ENCODE measurements around the gene CDIPT. TPM values are rescaled to one million over a fixed set of nuclear protein-coding genes. Genes with fewer than 3 reads are reported as not detected.

CDIPT gene
- total RNA-seq, 1 experiment from 2014 or later = 58.3 TPM

GRCh38 chr16:29857133-29857760, 5.8 kb downstream of the CDIPT start:
- no peaks in the 10 kb centered on the region for H3K9me3 ChIP-seq (ENCODE audit: control insufficient read depth in 1 of 2, insufficient read depth in 1 of 2, low read depth in 1 of 2, low read length in 2 of 2)
- H3K27me3 ChIP-seq (ENCODE audit: insufficient read depth, low read length) = no peaks in the 10 kb centered on the region
- H3K9me2 ChIP-seq (ENCODE audit: insufficient read depth) = no peaks in the 10 kb centered on the region
- CTCF ChIA-PET = interaction anchor here (1.2 to 2.3 kb wide), 2 partner anchors 8 to 9 kb away, joined by 5 to 12 read pairs; no protein-coding TSS in a partner anchor
- TF ChIP-seq, protein P1, sequence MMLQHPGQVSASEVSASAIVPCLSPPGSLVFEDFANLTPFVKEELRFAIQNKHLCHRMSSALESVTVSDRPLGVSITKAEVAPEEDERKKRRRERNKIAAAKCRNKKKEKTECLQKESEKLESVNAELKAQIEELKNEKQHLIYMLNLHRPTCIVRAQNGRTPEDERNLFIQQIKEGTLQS (IDR thresholded peaks at IDR 0.05) = no peak
- TF ChIP-seq POLR2A (IDR thresholded peaks at IDR 0.05; ENCODE audit: borderline replicate concordance, extremely low read depth, insufficient read depth, insufficient read length) = no peak
- H3K36me3 ChIP-seq (ENCODE audit: control insufficient read depth in 1 of 2, insufficient read depth in 2 of 2, low read length in 2 of 2) = peaks cover 10 to 17% of the 10 kb centered on the region in 2 experiments
- no TSS peak for BruUV-seq (replicated peaks)
- ATAC-seq (no peak), DNase-seq (ENCODE audit: low read depth, low spot score) (no peak)
- H3K27ac ChIP-seq (ENCODE audit: low read depth, low read length) = no peak overlapping the region
- intact Hi-C loops (cut with micrococcal nuclease) = no loop called here
- H4K20me1 ChIP-seq (ENCODE audit: insufficient read depth) = no peaks in the 10 kb centered on the region
- H3K4me3 ChIP-seq (replicated peaks in 1 of 2; ENCODE audit: low read depth in 1 of 2, low read length in 2 of 2) = no peak overlapping the region
- H3K9ac ChIP-seq (ENCODE audit: low read length) = no peak overlapping the region
- POLR2A ChIA-PET = no interaction called here
- H3K4me1 ChIP-seq (ENCODE audit: control insufficient read depth in 1 of 2, insufficient read depth in 2 of 2, low read length in 2 of 2) = peaks cover 0 to 5% of the 10 kb centered on the region in 2 experiments; a peak in 2 of 4 replicates
- peaks cover 14% of the 10 kb centered on the region for H3K79me2 ChIP-seq (ENCODE audit: insufficient read depth, low read length)
- no peak overlapping the region for H3K4me2 ChIP-seq (ENCODE audit: low read length)
- RAD21 ChIA-PET (ENCODE audit: low non-redundant PET in 1 of 2, low total read pairs in 2 of 2, uncharacterized antibody in 2 of 2, unreplicated experiment in 2 of 2) = no interaction called here
- no peak overlapping the region for H2AFZ ChIP-seq (ENCODE audit: low read depth, low read length, poor library complexity, severe bottlenecking)

- no peaks in the 10 kb centered on the region for H3K27me3 ChIP-seq (ENCODE audit: insufficient read depth, low read length)
- BruUV-seq (replicated peaks) = no TSS peak
- intact Hi-C loops (cut with micrococcal nuclease) = no loop called here
- no peaks in the 10 kb centered on the region for H3K79me2 ChIP-seq (ENCODE audit: insufficient read depth, low read length)
- no peak for DNase-seq (ENCODE audit: low read depth, low spot score)
- ChIA-PET RAD21 (ENCODE audit: low non-redundant PET in 1 of 2, low total read pairs in 2 of 2, uncharacterized antibody in 2 of 2, unreplicated experiment in 2 of 2) (no interaction called here), POLR2A (no interaction called here), CTCF (no interaction called here)
- no peaks in the 10 kb centered on the region for H4K20me1 ChIP-seq (ENCODE audit: insufficient read depth)
- H3K27ac ChIP-seq (ENCODE audit: low read depth, low read length) = no peak overlapping the region
- H2AFZ ChIP-seq (ENCODE audit: low read depth, low read length, poor library complexity, severe bottlenecking) = no peak overlapping the region
- no peaks in the 10 kb centered on the region for H3K9me2 ChIP-seq (ENCODE audit: insufficient read depth)
- peaks cover 4 to 9% of the 10 kb centered on the region in 2 experiments; a peak in 3 of 4 replicates for H3K36me3 ChIP-seq (ENCODE audit: control insufficient read depth in 1 of 2, insufficient read depth in 2 of 2, low read length in 2 of 2)
- no peak overlapping the region for H3K4me3 ChIP-seq (replicated peaks in 1 of 2; ENCODE audit: low read depth in 1 of 2, low read length in 2 of 2)
- no peak for TF ChIP-seq ZNF274 (IDR thresholded peaks at IDR 0.05; ENCODE audit: low read depth, low read length)
- TF ChIP-seq SP1 (IDR thresholded peaks at IDR 0.05; ENCODE audit: low read depth) = no peak
- no peak for TF ChIP-seq CEBPB (IDR thresholded peaks at IDR 0.05; ENCODE audit: low read depth)
- TF ChIP-seq, protein P2, sequence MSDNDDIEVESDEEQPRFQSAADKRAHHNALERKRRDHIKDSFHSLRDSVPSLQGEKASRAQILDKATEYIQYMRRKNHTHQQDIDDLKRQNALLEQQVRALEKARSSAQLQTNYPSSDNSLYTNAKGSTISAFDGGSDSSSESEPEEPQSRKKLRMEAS (IDR thresholded peaks at IDR 0.05) = no peak
- TF ChIP-seq, protein P3, sequence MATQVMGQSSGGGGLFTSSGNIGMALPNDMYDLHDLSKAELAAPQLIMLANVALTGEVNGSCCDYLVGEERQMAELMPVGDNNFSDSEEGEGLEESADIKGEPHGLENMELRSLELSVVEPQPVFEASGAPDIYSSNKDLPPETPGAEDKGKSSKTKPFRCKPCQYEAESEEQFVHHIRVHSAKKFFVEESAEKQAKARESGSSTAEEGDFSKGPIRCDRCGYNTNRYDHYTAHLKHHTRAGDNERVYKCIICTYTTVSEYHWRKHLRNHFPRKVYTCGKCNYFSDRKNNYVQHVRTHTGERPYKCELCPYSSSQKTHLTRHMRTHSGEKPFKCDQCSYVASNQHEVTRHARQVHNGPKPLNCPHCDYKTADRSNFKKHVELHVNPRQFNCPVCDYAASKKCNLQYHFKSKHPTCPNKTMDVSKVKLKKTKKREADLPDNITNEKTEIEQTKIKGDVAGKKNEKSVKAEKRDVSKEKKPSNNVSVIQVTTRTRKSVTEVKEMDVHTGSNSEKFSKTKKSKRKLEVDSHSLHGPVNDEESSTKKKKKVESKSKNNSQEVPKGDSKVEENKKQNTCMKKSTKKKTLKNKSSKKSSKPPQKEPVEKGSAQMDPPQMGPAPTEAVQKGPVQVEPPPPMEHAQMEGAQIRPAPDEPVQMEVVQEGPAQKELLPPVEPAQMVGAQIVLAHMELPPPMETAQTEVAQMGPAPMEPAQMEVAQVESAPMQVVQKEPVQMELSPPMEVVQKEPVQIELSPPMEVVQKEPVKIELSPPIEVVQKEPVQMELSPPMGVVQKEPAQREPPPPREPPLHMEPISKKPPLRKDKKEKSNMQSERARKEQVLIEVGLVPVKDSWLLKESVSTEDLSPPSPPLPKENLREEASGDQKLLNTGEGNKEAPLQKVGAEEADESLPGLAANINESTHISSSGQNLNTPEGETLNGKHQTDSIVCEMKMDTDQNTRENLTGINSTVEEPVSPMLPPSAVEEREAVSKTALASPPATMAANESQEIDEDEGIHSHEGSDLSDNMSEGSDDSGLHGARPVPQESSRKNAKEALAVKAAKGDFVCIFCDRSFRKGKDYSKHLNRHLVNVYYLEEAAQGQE (IDR thresholded peaks at IDR 0.05; ENCODE audit: low read depth) = no peak
- TF ChIP-seq, protein P4, sequence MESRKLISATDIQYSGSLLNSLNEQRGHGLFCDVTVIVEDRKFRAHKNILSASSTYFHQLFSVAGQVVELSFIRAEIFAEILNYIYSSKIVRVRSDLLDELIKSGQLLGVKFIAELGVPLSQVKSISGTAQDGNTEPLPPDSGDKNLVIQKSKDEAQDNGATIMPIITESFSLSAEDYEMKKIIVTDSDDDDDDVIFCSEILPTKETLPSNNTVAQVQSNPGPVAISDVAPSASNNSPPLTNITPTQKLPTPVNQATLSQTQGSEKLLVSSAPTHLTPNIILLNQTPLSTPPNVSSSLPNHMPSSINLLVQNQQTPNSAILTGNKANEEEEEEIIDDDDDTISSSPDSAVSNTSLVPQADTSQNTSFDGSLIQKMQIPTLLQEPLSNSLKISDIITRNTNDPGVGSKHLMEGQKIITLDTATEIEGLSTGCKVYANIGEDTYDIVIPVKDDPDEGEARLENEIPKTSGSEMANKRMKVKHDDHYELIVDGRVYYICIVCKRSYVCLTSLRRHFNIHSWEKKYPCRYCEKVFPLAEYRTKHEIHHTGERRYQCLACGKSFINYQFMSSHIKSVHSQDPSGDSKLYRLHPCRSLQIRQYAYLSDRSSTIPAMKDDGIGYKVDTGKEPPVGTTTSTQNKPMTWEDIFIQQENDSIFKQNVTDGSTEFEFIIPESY (IDR thresholded peaks at IDR 0.05; ENCODE audit: extremely low read depth, insufficient replicate concordance, low read length) = no peak
- TF ChIP-seq EZH2phosphoT487 (IDR thresholded peaks at IDR 0.05; ENCODE audit: borderline replicate concordance) = no peak
- TF ChIP-seq, protein P1 (IDR thresholded peaks at IDR 0.05) = no peak
- TF ChIP-seq RAD21 (IDR thresholded peaks at IDR 0.05; ENCODE audit: low read depth) = no peak
- no peak for TF ChIP-seq EZH2 (IDR thresholded peaks at IDR 0.05)
- no peak for TF ChIP-seq POLR2AphosphoS5 (IDR thresholded peaks at IDR 0.05; ENCODE audit: low read depth, low read length)
- no peak for TF ChIP-seq POLR2A (IDR thresholded peaks at IDR 0.05; ENCODE audit: borderline replicate concordance, extremely low read depth, insufficient read depth, insufficient read length)
- H3K4me1 ChIP-seq (ENCODE audit: control insufficient read depth in 1 of 2, insufficient read depth in 2 of 2, low read length in 2 of 2) = no peaks in the 10 kb centered on the region; a peak in 1 of 4 replicates
- no peaks in the 10 kb centered on the region for H3K9me3 ChIP-seq (ENCODE audit: control insufficient read depth in 1 of 2, insufficient read depth in 1 of 2, low read depth in 1 of 2, low read length in 2 of 2)
- H3K9ac ChIP-seq (ENCODE audit: low read length) = no peak overlapping the region
- no peak overlapping the region for H3K4me2 ChIP-seq (ENCODE audit: low read length)
- no peak for ATAC-seq
Observed at GRCh38 chr16:29854520-29855100, 8.4 kb downstream of the CDIPT start.

Data from HCT116 (cell line).